GM21381 (cell line): ENCODE data around the gene TGM3.

Experiments
- ATAC-seq: cut with Tn5 transposase; IDR thresholded peaks from one replicate; pipeline ENCODE4 v1.9.1; 2021; ENCODE audit warnings: mild to moderate bottlenecking, moderate library complexity; ENCODE audit not compliant: unreplicated experiment

TGM3 gene

DNA sequence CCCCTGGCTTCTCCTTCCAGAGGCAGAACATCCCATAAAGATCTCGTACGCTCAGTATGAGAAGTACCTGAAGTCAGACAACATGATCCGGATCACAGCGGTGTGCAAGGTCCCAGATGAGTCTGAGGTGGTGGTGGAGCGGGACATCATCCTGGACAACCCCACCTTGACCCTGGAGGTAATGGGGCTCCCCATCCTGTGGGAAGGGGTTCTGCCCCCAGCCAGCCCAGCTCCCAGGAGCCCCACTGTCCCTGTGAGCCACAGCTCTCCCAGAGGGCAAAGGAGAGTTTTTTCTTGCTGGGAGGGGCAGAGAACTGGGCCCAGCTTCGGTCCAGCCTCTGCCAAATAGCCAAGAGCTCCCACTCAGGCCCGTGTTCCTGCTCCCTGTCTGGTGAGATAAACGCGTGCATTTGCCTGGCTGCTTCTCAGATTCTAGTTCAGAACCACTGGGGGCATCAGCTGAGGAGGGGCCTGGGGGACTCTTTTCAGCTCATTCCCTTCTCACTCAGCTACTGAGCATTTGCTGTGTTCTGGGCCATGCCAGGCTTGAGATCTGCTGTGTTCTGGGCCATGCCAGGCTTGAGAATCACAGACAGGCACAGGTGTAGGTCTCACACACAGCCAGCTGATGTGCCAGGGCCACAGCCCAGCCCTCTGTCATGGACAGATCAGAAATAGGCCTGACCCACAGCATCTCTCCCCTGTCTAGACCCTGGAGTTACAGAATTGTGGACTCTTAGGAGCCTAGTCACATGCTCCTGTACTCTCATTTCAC is 39.5 kb downstream of the TGM3 start:
- ATAC-seq: no peak

- ATAC-seq: no peak
Measured at GRCh38 chr20:2336471-2336870, 40.7 kb downstream of the TGM3 start.

DNA sequence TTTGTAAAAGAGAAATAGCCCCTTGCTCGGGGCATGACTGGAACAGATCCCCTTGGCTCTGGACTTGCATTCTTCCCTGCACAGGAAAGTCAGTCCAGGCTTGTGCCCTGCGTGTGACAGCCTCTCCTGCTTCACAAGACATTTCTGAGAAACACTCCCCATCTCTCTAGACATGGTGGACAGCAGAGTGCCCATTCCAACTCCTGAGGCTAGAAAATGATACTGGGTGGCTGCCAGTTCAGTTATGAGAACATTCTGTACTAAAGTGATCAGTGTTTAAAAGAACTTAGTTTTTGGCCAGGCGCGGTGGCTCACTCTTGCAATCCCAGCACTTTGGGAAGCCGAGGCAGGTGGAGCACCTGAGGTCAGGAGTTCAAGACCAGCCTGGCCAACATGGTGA is 41.3 kb downstream of the TGM3 start:
- no peak for ATAC-seq

DNA sequence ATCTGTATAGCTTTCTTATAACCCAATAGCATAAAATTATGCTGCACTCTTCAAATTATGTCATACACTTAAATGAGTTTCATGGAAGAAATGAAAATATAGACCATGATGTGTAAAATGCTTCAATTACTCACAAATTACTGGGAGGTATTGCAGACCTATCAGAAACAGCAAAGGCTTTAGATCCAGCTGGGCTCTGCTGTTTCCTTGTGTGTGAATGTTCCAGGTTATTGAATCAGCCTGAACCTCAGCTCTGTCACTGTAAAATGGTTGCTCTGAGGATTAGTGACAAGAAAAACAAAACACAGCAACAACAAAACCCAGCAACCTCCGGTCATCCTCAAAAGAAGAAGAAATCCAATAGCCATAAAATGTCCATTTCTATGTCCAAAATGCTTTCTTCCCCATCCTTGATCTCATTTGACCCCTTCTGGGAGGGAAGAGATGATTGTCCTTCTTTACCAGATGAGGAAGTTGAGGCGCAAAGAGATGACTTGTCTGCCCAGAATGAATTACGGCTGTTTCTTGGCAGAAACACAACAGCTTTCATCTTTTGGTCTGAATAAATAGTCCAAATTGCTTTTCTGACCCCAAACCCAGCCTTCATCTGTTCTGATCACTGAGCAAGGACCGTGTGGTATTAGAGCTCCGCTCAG is 42.7 kb downstream of the TGM3 start:
- ATAC-seq: no peak

GRCh38 chr20:2340136-2340535 is 44.3 kb downstream of the TGM3 start:
- ATAC-seq: no peak

- ATAC-seq: no peak
Measured at GRCh38 chr20:2340823-2341222, 45.0 kb downstream of the TGM3 start.

GRCh38 chr20:2341336-2341735 is 45.5 kb downstream of the TGM3 start:
- no peak for ATAC-seq

DNA sequence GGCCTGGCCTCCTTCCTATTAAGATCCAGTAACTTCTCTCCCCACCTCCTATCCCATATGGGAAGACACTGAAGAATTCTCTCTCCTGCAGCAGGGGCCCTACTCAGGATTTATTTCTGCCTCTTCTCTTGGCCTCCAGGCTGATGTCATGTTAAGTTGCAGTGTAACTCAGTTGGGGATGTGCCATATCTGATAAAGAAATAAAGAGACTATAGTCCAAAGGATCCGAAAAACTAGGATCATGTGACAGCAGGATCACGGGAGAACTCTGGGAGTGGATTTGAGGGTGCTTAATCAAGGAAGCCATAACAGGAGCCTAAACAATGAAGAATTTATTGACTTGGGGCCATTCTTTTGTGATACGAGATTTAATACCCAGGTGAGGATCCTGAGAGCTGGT is 46.4 kb downstream of the TGM3 start:
- no peak for ATAC-seq

- no peak for ATAC-seq
Measured at GRCh38 chr20:2346188-2346587, 50.4 kb downstream of the TGM3 start.

GRCh38 chr20:2348336-2348735 is 52.5 kb downstream of the TGM3 start:
- no peak for ATAC-seq

GRCh38 chr20:2349801-2350200 is 54.0 kb downstream of the TGM3 start:
- no peak for ATAC-seq

- ATAC-seq: no peak
Measured at GRCh38 chr20:2350606-2351005, 54.8 kb downstream of the TGM3 start.

DNA sequence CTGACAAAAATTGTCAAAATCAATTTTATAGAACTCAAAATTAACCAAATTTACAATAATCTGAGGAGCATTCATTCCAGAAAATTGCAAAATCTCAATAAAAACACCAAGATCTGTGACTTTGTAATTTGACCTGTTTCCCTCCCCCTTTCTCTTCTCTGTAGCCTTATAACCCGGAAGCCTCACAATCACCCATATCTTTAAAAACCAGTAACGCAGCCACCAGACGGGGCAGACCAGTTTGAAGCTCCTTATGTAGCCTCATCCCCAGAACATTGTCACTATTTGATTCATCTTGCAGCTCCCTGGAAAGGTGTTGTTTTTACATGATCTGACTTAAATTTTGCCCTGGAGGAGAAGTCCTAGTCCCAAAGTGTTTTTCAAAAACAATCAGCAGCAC is 57.4 kb downstream of the TGM3 start:
- ATAC-seq: no peak

DNA sequence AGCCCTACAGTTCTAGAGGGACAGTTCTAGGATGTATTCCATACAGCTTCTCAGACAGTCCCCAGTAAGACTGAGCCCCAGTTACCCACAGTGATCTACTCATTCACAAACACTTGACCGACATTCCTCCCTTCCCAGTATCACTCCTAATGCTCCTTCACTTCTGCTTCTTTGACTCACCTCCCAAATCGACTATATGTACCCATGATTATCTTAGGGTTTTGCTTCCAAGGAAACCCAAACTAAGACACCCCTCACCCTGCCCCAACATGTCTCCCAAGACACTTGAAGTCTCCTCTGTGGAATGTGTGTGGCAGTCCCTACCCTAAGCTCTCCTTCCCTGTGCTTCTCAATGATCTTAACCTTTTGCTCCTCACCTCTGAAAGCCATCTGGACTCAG is 61.3 kb downstream of the TGM3 start:
- no peak for ATAC-seq

DNA sequence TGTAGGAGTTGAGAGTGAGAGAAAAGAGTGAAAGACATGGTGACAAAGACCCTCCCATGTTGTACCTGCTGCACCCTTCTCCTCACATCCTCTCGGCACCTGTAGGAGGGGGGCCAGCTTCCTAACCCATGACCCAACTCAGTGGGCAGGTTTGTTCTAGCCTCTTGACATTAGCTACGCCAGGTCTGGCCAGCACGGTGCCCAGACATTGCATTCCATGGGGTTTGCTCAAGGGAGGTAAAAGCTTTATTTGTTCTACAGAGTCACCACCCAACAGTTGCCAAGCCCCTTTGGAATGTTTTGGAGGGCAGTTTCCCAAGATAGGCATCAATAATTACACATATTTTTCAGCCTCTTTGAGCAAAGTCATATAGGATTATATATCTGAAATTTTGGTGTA is 62.2 kb downstream of the TGM3 start:
- ATAC-seq: no peak

DNA sequence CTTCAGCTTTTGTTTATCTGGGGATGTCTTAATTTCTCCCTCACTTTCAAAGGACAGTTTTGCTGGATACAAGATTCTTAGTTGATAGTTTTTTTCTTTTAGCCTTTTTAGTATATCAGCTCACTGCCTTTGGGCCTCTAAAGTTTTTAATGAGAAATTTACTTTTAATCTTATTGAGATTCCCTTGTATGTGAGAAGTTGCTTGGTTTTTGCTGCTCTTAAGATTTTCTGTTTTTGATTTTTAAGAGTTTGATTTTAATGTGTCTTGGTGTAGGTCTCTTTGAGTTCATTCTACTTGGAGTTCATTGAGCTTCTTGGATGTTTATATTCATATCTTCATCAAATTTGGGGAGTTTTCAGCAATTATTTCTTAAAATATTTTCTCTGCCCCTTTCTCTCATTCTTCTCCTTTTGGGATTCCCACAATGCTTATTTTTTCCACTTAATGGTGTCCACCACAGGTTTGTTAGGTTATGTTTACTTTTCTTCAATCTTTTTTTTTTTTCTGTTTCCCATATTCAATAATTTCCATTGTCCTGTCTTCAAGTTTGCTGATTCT is 65.3 kb downstream of the TGM3 start:
- ATAC-seq: no peak

GRCh38 chr20:2363187-2363586 is 67.4 kb downstream of the TGM3 start:
- ATAC-seq: no peak

GRCh38 chr20:2363587-2363986 is 67.8 kb downstream of the TGM3 start:
- no peak for ATAC-seq

GRCh38 chr20:2364044-2364443 is 68.2 kb downstream of the TGM3 start:
- ATAC-seq: no peak

DNA sequence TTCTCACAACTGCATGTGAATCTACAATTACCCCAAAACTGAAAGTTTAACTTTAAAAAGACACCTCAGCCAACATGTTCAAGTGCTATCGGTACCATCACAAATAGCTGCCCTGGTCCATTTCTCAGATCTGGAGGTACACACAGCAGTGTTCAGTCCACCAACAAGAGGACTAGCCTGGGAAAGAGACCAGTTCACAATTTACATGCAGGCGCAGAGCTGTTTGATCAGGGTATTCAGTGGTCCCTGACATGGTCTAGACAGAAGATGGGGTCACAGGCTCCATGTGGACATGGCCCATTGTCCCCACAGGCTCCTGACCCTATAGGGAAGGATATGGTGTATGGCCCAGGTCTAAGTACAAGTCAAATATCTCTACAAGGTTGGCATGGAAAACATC is 69.3 kb downstream of the TGM3 start:
- no peak for ATAC-seq

- no peak for ATAC-seq
Measured at GRCh38 chr20:2365666-2366065, 69.9 kb downstream of the TGM3 start.

DNA sequence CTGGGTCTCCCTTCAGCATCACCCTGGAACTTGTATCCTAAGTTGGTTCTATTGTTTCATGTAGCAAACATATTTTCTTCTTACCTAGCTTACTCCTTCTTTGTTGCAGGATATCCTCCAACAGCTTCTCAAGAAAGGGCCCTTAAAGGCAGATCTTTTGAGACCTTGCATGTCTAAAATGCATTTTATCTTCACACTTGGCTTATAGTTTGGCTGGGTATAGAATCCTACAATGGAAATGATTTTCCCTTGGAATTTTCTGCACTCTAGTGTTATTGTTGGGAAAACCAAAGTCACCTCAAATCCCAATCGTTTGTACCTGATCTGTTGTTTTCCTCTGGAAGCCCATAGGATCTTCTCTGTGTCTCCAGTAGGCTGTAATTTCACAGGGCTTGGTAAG is 72.8 kb downstream of the TGM3 start:
- ATAC-seq: no peak
